Bronchial epithelial cell (primary cell): Measurements from ENCODE around the gene CDK18. TPM values are rescaled to one million over a fixed set of nuclear protein-coding genes. Genes with fewer than 3 reads are reported as not detected.

Experiments
- DNase-seq: peaks from one replicate; pipeline ENCODE4 v3.0.0-alpha.2; 2010; ENCODE audit warnings: low read depth
- FAIRE-seq: peaks from 2 replicates; lab custom pipeline; 2011; peaks lifted over from hg19 to GRCh38; lab: Jason Lieb, UNC
- H3K27me3 ChIP-seq: 2 replicates; pipeline ENCODE4 v1.5.1; 2011; ENCODE audit warnings: low read length; ENCODE audit not compliant: control insufficient read depth, insufficient read depth
- H3K36me3 ChIP-seq: 2 replicates; pipeline ENCODE4 v1.5.1; 2011; ENCODE audit warnings: low read length; ENCODE audit not compliant: control insufficient read depth, insufficient read depth
- H3K4me3 ChIP-seq: 2 replicates; pipeline ENCODE4 v1.5.1; 2011; ENCODE audit warnings: mild to moderate bottlenecking, low read depth, low read length, control low read depth
- CTCF ChIP-seq: IDR thresholded peaks from 2 replicates; pipeline ENCODE4 v1.5.1; 2011; ENCODE audit warnings: mild to moderate bottlenecking, moderate library complexity, low read length, control low read depth, inconsistent platforms; ENCODE audit not compliant: insufficient read depth, severe bottlenecking
- total RNA-seq: library from RNA; depleted of rRNA; stranded (reverse); fragments of >200 nt; gene quantifications from 2 replicates; pipeline ENCODE4 v1.2.1, GENCODE V29; 2014

The CDK18 gene
- total RNA-seq, 1 donor from 2014 or later: 1.8 TPM

DNA sequence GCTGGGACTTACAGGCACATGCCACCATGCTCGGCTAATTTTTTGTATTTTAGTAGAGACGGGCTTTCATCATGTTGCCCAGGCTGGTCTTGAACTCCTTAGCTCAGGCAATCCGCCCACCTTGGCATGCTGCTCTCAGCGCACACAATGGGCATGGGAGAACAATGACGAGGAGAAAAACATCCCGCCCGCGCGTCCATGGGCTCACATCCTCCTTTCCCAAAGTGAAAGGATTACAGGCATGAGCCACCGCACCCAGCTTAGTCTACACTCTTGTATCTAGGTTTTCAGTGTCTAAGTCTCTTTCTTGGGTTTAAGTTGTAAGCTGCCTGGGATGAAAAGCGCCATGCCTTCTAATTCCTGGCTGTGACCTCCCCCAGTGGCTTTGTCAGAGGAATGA is 37.9 kb downstream of the CDK18 start:
- no peak for FAIRE-seq

DNA sequence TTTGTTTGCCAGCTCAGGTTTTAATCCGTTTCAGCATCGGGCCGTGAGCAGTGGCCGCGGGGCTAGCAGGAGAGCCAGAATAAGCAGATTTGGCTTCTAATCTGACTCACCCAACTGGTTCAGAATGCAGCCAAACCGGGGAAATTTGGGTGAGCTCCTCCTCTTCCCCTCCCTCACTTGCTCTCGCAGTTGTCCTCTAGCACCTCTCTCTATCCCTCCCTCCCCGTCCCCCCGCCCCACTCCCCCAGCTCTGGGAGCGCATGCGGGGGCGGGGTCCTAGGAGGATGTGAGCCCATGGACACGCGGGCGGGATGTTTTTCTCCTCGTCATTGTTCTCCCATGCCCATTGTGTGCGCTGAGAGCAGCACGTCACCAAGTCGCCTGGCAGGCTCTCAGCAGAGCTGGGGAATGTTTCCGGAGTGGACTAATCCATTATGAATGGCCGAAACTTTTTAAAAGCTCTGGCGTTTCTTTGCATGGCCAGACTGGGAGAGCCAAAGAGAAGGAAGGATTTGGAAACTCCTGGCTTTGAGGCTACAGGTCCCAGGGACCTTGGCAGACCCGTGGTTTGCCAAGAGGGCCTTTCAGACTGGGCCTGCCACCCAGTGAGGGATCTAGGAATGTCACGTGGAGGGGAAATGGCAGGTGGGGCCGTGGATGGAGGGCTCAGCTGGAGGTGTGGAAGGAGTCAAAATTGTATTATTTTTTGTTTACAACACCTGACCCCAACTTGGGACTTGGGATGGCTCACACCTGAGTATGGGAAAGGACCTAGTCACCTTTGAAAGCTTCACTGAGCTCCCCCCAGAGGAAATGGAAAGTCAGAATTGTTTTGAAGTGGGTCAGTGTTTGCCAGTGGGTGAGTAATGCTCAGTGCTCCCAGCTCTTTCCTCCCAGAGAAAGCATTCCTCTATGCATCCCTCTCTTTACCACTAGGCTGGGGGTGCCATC is 39.2 kb downstream of the CDK18 start:
- Histone ChIP-seq H3K36me3 (no peaks in the 10 kb centered on the region), H3K4me3 (peak overlapping the region; percentile 1), H3K27me3 (no peaks in the 10 kb centered on the region)
- no peak for TF ChIP-seq CTCF
- no peak for FAIRE-seq
- peak; percentile 87 for DNase-seq

More for the DNA sequence above, 37.9 kb downstream of the CDK18 start:
- Histone ChIP-seq H3K36me3 (no peaks in the 10 kb centered on the region), H3K4me3 (no peak overlapping the region), H3K27me3 (no peaks in the 10 kb centered on the region)
- no peak for DNase-seq
- TF ChIP-seq CTCF: no peak

GRCh38 chr1:205545001-205545919 is 40.8 kb downstream of the CDK18 start:
- FAIRE-seq (no peak), DNase-seq (no peak)
- no peaks in the 10 kb centered on the region for H3K27me3 ChIP-seq

GRCh38 chr1:205545991-205546390 is 41.5 kb downstream of the CDK18 start:
- FAIRE-seq: no peak
- no peak for TF ChIP-seq CTCF
- no peak for DNase-seq
- H3K4me3 ChIP-seq: no peak overlapping the region
- H3K36me3 ChIP-seq: no peaks in the 10 kb centered on the region
- H3K27me3 ChIP-seq: no peaks in the 10 kb centered on the region

More at GRCh38 chr1:205545001-205545919, 40.8 kb downstream of the CDK18 start:
- Histone ChIP-seq H3K36me3 (no peaks in the 10 kb centered on the region), H3K4me3 (no peak overlapping the region)
- TF ChIP-seq CTCF: no peak

- FAIRE-seq (no peak), DNase-seq (no peak)
- TF ChIP-seq CTCF: no peak
- Histone ChIP-seq H3K36me3 (no peaks in the 10 kb centered on the region), H3K4me3 (no peak overlapping the region), H3K27me3 (no peaks in the 10 kb centered on the region)
Observed at GRCh38 chr1:205546541-205546940, 42.1 kb downstream of the CDK18 start.
